Brain pericyte (primary cell): ENCODE measurements around the gene ALX3.

Experiments
- DNase-seq: peaks from one replicate; pipeline ENCODE4 v3.0.0-alpha.2; 2012; ENCODE audit warnings: low read depth, low spot score

ALX3 gene

GRCh38 chr1:110070671-110071242 lies at the start of gene ALX3:
ALX3 (minus strand) TSS chr1:110070672; CDS start chr1:110070612, 60 bp downstream.
- no peak for DNase-seq

- no peak for DNase-seq
These were observed 49.4 kb upstream of the ALX3 start for GRCh38 chr1:110119843-110120242.

- DNase-seq = no peak
These were observed 48.3 kb upstream of the ALX3 start for GRCh38 chr1:110118636-110119396.

- no peak for DNase-seq
These were observed 44.3 kb upstream of the ALX3 start for GRCh38 chr1:110114784-110115183.

- no peak for DNase-seq
These were observed 43.7 kb upstream of the ALX3 start for GRCh38 chr1:110114173-110114572.

GRCh38 chr1:110113551-110113950 lies 43.1 kb upstream of the ALX3 start:
- no peak for DNase-seq

- DNase-seq = no peak
These were observed 42.2 kb upstream of the ALX3 start for GRCh38 chr1:110112656-110113055.

GRCh38 chr1:110112143-110112542 lies 41.7 kb upstream of the ALX3 start, which contains the start of gene UBL4B:
UBL4B (plus strand) TSS chr1:110112443; CDS start chr1:110112535, 92 bp downstream.
- DNase-seq = no peak

- DNase-seq = no peak
These were observed 40.6 kb upstream of the ALX3 start for GRCh38 chr1:110111081-110111480.

GRCh38 chr1:110107867-110108469 lies 37.5 kb upstream of the ALX3 start:
- DNase-seq = no peak

GRCh38 chr1:110106013-110106941 lies 35.8 kb upstream of the ALX3 start:
- DNase-seq = peak; percentile 25

- DNase-seq = no peak
These were observed 31.6 kb upstream of the ALX3 start for GRCh38 chr1:110102081-110102480.

- no peak for DNase-seq
These were observed 29.9 kb upstream of the ALX3 start for GRCh38 chr1:110100335-110100734.

GRCh38 chr1:110098222-110099026 lies 28.0 kb upstream of the ALX3 start:
- DNase-seq = no peak

GRCh38 chr1:110097507-110098221 lies 27.2 kb upstream of the ALX3 start:
- DNase-seq = no peak

GRCh38 chr1:110094931-110095654 lies 24.6 kb upstream of the ALX3 start:
- no peak for DNase-seq

- DNase-seq = no peak
These were observed 22.5 kb upstream of the ALX3 start for GRCh38 chr1:110092991-110093390.

- no peak for DNase-seq
These were observed 21.3 kb upstream of the ALX3 start for GRCh38 chr1:110091791-110092190.

GRCh38 chr1:110091381-110091780 lies 20.9 kb upstream of the ALX3 start:
- DNase-seq = no peak
